SK-N-SH (cell line): ENCODE measurements around the gene CNEP1R1. TPM values are rescaled to one million over a fixed set of nuclear protein-coding genes. Genes with fewer than 3 reads are reported as not detected.

Experiments
- CTCF ChIA-PET: fragments of 300-600, 350-600 bp; formaldehyde crosslinking; extraction: SDS; loops from one replicate; lab custom pipeline; 2021; lab: Yijun Ruan, JAX
- POLR2A ChIA-PET: fragments of 350-600 bp; sonication (Branson Sonifier 250); formaldehyde crosslinking; extraction: SDS; loops from one replicate; lab custom pipeline; 2020; ENCODE audit warnings: antibody characterized with exemption, inconsistent platforms; lab: Yijun Ruan, JAX
- DNase-seq: peaks from one replicate; pipeline ENCODE4 v3.0.0; 2012
- H2AFZ ChIP-seq: fragments of 200-600 bp; sonication (generic); 2 replicates; pipeline ENCODE4 v1.8.1; 2016; ENCODE audit warnings: antibody characterized with exemption, mild to moderate bottlenecking, low read depth
- H3F3A ChIP-seq: fragments of 200-600 bp; sonication (generic); replicated peaks from 2 replicates; pipeline ENCODE3; 2016; ENCODE audit warnings: antibody characterized with exemption, mild to moderate bottlenecking; ENCODE audit not compliant: insufficient read depth
- H3K27ac ChIP-seq, 2 experiments: fragments of 200-500 bp in 1 of 2; fragments of 200-600 bp in 1 of 2; sonication (Bioruptor generic) in 1 of 2; sonication (generic), shearing (Covaris generic) in 1 of 2; 2 replicates each; pipeline versions ENCODE4 v1.5.1 to v1.6.1; 2014 to 2016; ENCODE audit warnings: low read depth in 2 of 2, inconsistent platforms in 1 of 2, low read length in 1 of 2, mild to moderate bottlenecking in 1 of 2, mixed read lengths in 1 of 2
- H3K27me3 ChIP-seq: fragments of 200-600 bp; sonication (generic), shearing (Covaris generic); 2 replicates; pipeline ENCODE4 v1.6.1; 2016; ENCODE audit warnings: mixed run types; ENCODE audit not compliant: insufficient read depth
- H3K36me3 ChIP-seq, 2 experiments: fragments of 200-500 bp in 1 of 2; fragments of 200-600 bp in 1 of 2; sonication (Bioruptor generic) in 1 of 2; sonication (generic) in 1 of 2; replicated peaks in 1 of 2; 2 replicates each; pipeline versions ENCODE3 to v1.5.1; 2014 to 2016; ENCODE audit warnings: low read length in 1 of 2, mild to moderate bottlenecking in 1 of 2; ENCODE audit not compliant: insufficient read depth in 2 of 2, control insufficient read depth in 1 of 2
- H3K4me1 ChIP-seq, 2 experiments: fragments of 200-500 bp in 1 of 2; fragments of 200-600 bp in 1 of 2; sonication (Bioruptor generic) in 1 of 2; sonication (generic), shearing (Covaris generic) in 1 of 2; 2 replicates each; pipeline versions ENCODE4 v1.5.1 to v1.6.1; 2014 to 2016; ENCODE audit warnings: low read depth in 1 of 2, low read length in 1 of 2, mixed run types in 1 of 2; ENCODE audit not compliant: insufficient read depth in 2 of 2, control insufficient read depth in 1 of 2
- H3K4me2 ChIP-seq: fragments of 200-600 bp; sonication (generic), shearing (Covaris generic); 2 replicates; pipeline ENCODE4 v1.6.1; 2017; ENCODE audit warnings: mixed run types
- H3K4me3 ChIP-seq, 2 experiments: fragments of 200-500 bp in 1 of 2; fragments of 200-600 bp in 1 of 2; sonication (Bioruptor generic) in 1 of 2; sonication (generic), shearing (Covaris generic) in 1 of 2; 2 replicates each; pipeline versions ENCODE4 v1.5.1 to v1.8.1; 2014 to 2016; ENCODE audit warnings: low read depth in 2 of 2, inconsistent platforms in 1 of 2, low read length in 1 of 2, mild to moderate bottlenecking in 1 of 2, mixed read lengths in 1 of 2, moderate library complexity in 1 of 2
- H3K79me2 ChIP-seq: fragments of 200-600 bp; sonication (generic); 2 replicates; pipeline ENCODE4 v1.8.1; 2017; ENCODE audit warnings: mild to moderate bottlenecking; ENCODE audit not compliant: insufficient read depth
- H3K9ac ChIP-seq: fragments of 200-600 bp; sonication (generic); 2 replicates; pipeline ENCODE4 v1.6.1; 2017; ENCODE audit warnings: mixed run types
- H3K9me2 ChIP-seq: fragments of 200-600 bp; sonication (generic); 2 replicates; pipeline ENCODE4 v1.6.1; 2017; ENCODE audit warnings: mixed run types
- H3K9me3 ChIP-seq: fragments of 200-600 bp; sonication (generic); 2 replicates; pipeline ENCODE4 v1.6.1; 2017; ENCODE audit warnings: mixed run types, mild to moderate bottlenecking, moderate library complexity
- H4K20me1 ChIP-seq: fragments of 200-600 bp; sonication (generic); 2 replicates; pipeline ENCODE4 v1.6.1; 2017; ENCODE audit warnings: mild to moderate bottlenecking, mixed run types; ENCODE audit not compliant: insufficient read depth
- CHD2 ChIP-seq: fragments of 150-350 bp; IDR thresholded peaks from 2 replicates; pipeline ENCODE4 v1.6.1; 2018; ENCODE audit warnings: low read length; ENCODE audit not compliant: partially characterized antibody
- ELF1 ChIP-seq: IDR thresholded peaks from 2 replicates; pipeline ENCODE4 v1.4.0; 2012
- EP300 ChIP-seq, 2 experiments: IDR thresholded peaks; 2 replicates each; pipeline versions ENCODE4 v1.4.0 to v1.6.1; 2012; ENCODE audit warnings: borderline replicate concordance in 1 of 2, low read depth in 1 of 2, low read length in 1 of 2
- JUND ChIP-seq: IDR thresholded peaks from 2 replicates; pipeline ENCODE4 v1.4.0; 2012
- MEF2A ChIP-seq: IDR thresholded peaks from 2 replicates; pipeline ENCODE4 v1.4.0; 2012; ENCODE audit warnings: low read depth, borderline replicate concordance
- NFIC ChIP-seq: IDR thresholded peaks from 2 replicates; pipeline ENCODE4 v1.4.0; 2012; ENCODE audit warnings: borderline replicate concordance
- NRF1 ChIP-seq: IDR thresholded peaks from 2 replicates; pipeline ENCODE4 v1.6.1; 2012; ENCODE audit warnings: low read depth, mild to moderate bottlenecking, low read length
- RCOR1 ChIP-seq: fragments of 150-350 bp; IDR thresholded peaks from 2 replicates; pipeline ENCODE4 v1.6.1; 2017; ENCODE audit warnings: antibody characterized with exemption, low read length
- RFX5 ChIP-seq: IDR thresholded peaks from 2 replicates; pipeline ENCODE4 v1.6.1; 2012; ENCODE audit warnings: mild to moderate bottlenecking, improper control_type of control experiment, low read length
- SIN3A ChIP-seq: IDR thresholded peaks from 2 replicates; pipeline ENCODE4 v1.6.1; 2012; ENCODE audit warnings: low read depth, mild to moderate bottlenecking, low read length, moderate library complexity, borderline replicate concordance
- TAF1 ChIP-seq: IDR thresholded peaks from 2 replicates; pipeline ENCODE4 v1.6.1; 2012; ENCODE audit warnings: low read depth, mild to moderate bottlenecking, low read length, moderate library complexity, borderline replicate concordance
- TCF12 ChIP-seq: IDR thresholded peaks from 2 replicates; pipeline ENCODE4 v1.4.0; 2012
- TEAD4 ChIP-seq: IDR thresholded peaks from 2 replicates; pipeline ENCODE4 v1.4.0; 2012; ENCODE audit warnings: mild to moderate bottlenecking, borderline replicate concordance; ENCODE audit not compliant: insufficient read depth
- YY1 ChIP-seq: IDR thresholded peaks from 2 replicates; pipeline ENCODE4 v1.4.0; 2012; ENCODE audit warnings: low read depth, mild to moderate bottlenecking
- WGBS: methylation state at CpG from one replicate; pipeline ENCODE4 v1.1.6; 2017; ENCODE audit warnings: low lambda C conversion rate; 5-methylcytosine and 5-hydroxymethylcytosine counted together
- polyA plus RNA-seq, 3 experiments: library from polyadenylated mRNA; depleted of rRNA; stranded (reverse); fragments of >200 nt; gene quantifications; 2 replicates each; pipeline ENCODE4 v1.2.3, GENCODE V29; 2012
- TF ChIP-seq, protein P1 (sequence below): IDR thresholded peaks from 2 replicates; pipeline ENCODE4 v1.6.1; 2012; ENCODE audit warnings: mild to moderate bottlenecking, low read depth, low read length, moderate library complexity
- TF ChIP-seq, protein P2 (sequence below): fragments of 150-350 bp; IDR thresholded peaks from 2 replicates; pipeline ENCODE4 v1.6.1; 2017; ENCODE audit warnings: antibody characterized with exemption, low read length, low read depth, borderline replicate concordance
- TF ChIP-seq, protein P3 (sequence below): IDR thresholded peaks from 2 replicates; pipeline ENCODE4 v1.4.0; 2012; ENCODE audit warnings: low read depth, borderline replicate concordance
- TF ChIP-seq, protein P4 (sequence below): fragments of 150-350 bp; IDR thresholded peaks from 2 replicates; pipeline ENCODE4 v1.6.1; 2016; ENCODE audit warnings: mild to moderate bottlenecking, low read depth, low read length
- TF ChIP-seq, protein P5 (sequence below): IDR thresholded peaks from 2 replicates; pipeline ENCODE4 v1.4.0; 2012; ENCODE audit warnings: low read depth

Gene CNEP1R1
- polyA plus RNA-seq, 1 of the 3 experiments (the other 2 are of a cell fraction) = 19.2 TPM

DNA sequence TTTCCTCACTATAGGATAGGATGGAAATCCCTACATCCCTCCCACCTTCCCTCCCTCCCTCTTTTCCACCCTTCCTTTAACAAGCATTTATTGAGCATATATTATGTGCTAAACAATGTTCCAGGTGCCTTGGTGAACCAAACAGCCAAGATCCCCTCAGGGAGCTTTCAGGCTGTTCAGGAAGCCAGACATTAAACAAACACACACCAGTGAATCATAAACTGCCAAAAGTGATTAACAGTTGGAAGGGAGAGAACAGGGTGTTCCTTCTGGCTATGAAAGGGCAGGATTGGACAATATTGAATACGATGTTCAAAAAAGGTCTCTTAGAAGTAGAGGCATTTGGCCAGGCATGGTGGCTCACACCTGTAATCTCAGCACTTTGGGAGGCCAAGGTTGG is 22.8 kb upstream of the CNEP1R1 start (continued):
- TF ChIP-seq NRF1 (no peak), TEAD4 (no peak), NFIC (no peak), TCF12 (no peak), MEF2A (no peak), YY1 (no peak), ELF1 (no peak)
- TF ChIP-seq, all 33 proteins: peak for 0

DNA sequence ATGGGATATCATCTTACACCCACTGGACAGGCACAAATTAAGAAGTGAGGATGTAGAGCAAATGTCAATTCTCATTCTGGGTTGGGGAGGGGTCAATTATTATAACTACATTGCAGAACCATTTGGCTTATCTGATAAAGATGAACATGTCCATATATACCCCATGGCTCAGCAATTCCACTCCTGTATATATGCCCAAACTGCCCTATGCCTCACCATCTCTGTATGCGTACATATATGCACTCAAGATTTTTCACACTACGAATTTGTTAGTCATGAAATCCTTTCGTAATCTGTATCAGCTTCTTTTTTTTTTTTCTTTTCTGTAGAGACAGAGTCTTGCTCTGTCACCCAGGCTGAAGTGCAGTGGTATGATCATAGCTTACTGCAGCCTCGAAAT is 20.8 kb upstream of the CNEP1R1 start:
- H3K4me2 ChIP-seq = no peak overlapping the region
- TF ChIP-seq CHD2 = no peak
- TF ChIP-seq, protein P1, sequence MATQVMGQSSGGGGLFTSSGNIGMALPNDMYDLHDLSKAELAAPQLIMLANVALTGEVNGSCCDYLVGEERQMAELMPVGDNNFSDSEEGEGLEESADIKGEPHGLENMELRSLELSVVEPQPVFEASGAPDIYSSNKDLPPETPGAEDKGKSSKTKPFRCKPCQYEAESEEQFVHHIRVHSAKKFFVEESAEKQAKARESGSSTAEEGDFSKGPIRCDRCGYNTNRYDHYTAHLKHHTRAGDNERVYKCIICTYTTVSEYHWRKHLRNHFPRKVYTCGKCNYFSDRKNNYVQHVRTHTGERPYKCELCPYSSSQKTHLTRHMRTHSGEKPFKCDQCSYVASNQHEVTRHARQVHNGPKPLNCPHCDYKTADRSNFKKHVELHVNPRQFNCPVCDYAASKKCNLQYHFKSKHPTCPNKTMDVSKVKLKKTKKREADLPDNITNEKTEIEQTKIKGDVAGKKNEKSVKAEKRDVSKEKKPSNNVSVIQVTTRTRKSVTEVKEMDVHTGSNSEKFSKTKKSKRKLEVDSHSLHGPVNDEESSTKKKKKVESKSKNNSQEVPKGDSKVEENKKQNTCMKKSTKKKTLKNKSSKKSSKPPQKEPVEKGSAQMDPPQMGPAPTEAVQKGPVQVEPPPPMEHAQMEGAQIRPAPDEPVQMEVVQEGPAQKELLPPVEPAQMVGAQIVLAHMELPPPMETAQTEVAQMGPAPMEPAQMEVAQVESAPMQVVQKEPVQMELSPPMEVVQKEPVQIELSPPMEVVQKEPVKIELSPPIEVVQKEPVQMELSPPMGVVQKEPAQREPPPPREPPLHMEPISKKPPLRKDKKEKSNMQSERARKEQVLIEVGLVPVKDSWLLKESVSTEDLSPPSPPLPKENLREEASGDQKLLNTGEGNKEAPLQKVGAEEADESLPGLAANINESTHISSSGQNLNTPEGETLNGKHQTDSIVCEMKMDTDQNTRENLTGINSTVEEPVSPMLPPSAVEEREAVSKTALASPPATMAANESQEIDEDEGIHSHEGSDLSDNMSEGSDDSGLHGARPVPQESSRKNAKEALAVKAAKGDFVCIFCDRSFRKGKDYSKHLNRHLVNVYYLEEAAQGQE = no peak
- TF ChIP-seq, protein P2, sequence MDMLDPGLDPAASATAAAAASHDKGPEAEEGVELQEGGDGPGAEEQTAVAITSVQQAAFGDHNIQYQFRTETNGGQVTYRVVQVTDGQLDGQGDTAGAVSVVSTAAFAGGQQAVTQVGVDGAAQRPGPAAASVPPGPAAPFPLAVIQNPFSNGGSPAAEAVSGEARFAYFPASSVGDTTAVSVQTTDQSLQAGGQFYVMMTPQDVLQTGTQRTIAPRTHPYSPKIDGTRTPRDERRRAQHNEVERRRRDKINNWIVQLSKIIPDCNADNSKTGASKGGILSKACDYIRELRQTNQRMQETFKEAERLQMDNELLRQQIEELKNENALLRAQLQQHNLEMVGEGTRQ = no peak
- TF ChIP-seq TEAD4 = no peak
- no peak for TF ChIP-seq RFX5
- TF ChIP-seq EP300 (IDR thresholded peaks at IDR 0.05; ENCODE audit: borderline replicate concordance in 1 of 2, low read depth in 1 of 2, low read length in 1 of 2) = no peak
- TF ChIP-seq, protein P3, sequence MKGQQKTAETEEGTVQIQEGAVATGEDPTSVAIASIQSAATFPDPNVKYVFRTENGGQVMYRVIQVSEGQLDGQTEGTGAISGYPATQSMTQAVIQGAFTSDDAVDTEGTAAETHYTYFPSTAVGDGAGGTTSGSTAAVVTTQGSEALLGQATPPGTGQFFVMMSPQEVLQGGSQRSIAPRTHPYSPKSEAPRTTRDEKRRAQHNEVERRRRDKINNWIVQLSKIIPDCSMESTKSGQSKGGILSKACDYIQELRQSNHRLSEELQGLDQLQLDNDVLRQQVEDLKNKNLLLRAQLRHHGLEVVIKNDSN = no peak
- TF ChIP-seq, protein P4, sequence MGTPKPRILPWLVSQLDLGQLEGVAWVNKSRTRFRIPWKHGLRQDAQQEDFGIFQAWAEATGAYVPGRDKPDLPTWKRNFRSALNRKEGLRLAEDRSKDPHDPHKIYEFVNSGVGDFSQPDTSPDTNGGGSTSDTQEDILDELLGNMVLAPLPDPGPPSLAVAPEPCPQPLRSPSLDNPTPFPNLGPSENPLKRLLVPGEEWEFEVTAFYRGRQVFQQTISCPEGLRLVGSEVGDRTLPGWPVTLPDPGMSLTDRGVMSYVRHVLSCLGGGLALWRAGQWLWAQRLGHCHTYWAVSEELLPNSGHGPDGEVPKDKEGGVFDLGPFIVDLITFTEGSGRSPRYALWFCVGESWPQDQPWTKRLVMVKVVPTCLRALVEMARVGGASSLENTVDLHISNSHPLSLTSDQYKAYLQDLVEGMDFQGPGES = no peak
- TF ChIP-seq, protein P5, sequence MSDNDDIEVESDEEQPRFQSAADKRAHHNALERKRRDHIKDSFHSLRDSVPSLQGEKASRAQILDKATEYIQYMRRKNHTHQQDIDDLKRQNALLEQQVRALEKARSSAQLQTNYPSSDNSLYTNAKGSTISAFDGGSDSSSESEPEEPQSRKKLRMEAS = no peak
- TF ChIP-seq JUND = no peak
- no peak for TF ChIP-seq SIN3A
- no peak for TF ChIP-seq TAF1
- no peak for TF ChIP-seq MEF2A
- TF ChIP-seq RCOR1 = no peak
- TF ChIP-seq TCF12 = no peak
- no peak for TF ChIP-seq YY1
- no peak for TF ChIP-seq ELF1
- TF ChIP-seq, all 33 proteins: peak for 0
- H3K4me1 ChIP-seq = no peaks in the 10 kb centered on the region
- no peak for DNase-seq
- H3K27me3 ChIP-seq = no peaks in the 10 kb centered on the region
- CTCF ChIA-PET = interaction anchor here (1.3 to 1.9 kb wide), 2 partner anchors 21 to 46 kb away, joined by 4 to 7 read pairs; partner anchors contain the start of gene CNEP1R1
- H3K9me3 ChIP-seq = no peaks in the 10 kb centered on the region
- no peak overlapping the region for H3K27ac ChIP-seq
- H3K4me3 ChIP-seq = no peak overlapping the region
- no peaks in the 10 kb centered on the region for H3K9me2 ChIP-seq
- no peak overlapping the region for H3K9ac ChIP-seq
- POLR2A ChIA-PET = no interaction called here
- no peaks in the 10 kb centered on the region for H4K20me1 ChIP-seq
- WGBS = 33% methylated on average over 4 of the region's 4 CpGs
- H3K79me2 ChIP-seq = no peaks in the 10 kb centered on the region
- H2AFZ ChIP-seq = no peak overlapping the region
- H3K36me3 ChIP-seq = no peaks in the 10 kb centered on the region
- no peaks in the 10 kb centered on the region for H3F3A ChIP-seq
